Measurements from ENCODE around the gene SHROOM1.

Gene SHROOM1

DNA sequence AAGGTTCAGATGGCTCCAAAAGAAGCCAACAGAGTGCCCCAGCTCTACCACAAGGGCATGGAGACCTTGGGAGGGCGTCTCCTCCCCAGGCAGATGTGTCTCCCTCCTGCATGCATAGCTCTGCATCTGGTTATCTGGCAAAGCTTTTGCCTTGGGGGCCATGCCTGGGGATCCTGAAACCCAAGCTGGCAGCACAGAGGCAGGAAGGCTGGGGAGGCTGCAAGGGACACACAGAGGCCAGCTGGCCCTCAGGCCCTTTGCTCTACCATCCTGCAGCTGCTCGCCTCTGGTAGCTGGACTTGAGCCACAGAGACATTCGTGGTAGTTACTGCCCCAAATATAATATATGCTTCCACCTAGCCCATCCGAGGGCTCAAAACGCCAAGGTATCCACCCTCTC, 57.3 kb downstream of the SHROOM1 start:
- Histone ChIP-seq H3K9me3 (replicated peaks; ENCODE audit: insufficient read depth, low read length) (no peaks in the 10 kb centered on the region), H2AFZ (ENCODE audit: low read length) (no peak overlapping the region), H3K27me3 (replicated peaks; ENCODE audit: insufficient read depth, low read length) (peaks cover 7% of the 10 kb centered on the region), H3K4me3 (ENCODE audit: low read length) (no peak overlapping the region), H3K4me1 (ENCODE audit: low read length) (no peaks in the 10 kb centered on the region), H3K79me2 (ENCODE audit: low read length) (no peaks in the 10 kb centered on the region), H3K27ac (ENCODE audit: low read length) (no peak overlapping the region), H3F3A (ENCODE audit: insufficient read depth, low read length) (peaks cover 8% of the 10 kb centered on the region; the same call in 1 of the 2 replicates), H3K4me2 (ENCODE audit: low read depth, low read length) (no peak overlapping the region), H3K36me3 (replicated peaks; ENCODE audit: insufficient read depth, low read length) (no peaks in the 10 kb centered on the region), H3K9ac (ENCODE audit: low read length) (no peak overlapping the region), H3K9me2 (replicated peaks; ENCODE audit: insufficient read depth, low read length) (no peaks in the 10 kb centered on the region), H4K20me1 (ENCODE audit: insufficient read depth, low read length) (no peaks in the 10 kb centered on the region)
- TF ChIP-seq EZH2 (optimal IDR thresholded peaks at IDR 0.05; ENCODE audit: low read depth, low read length) (no peak), EZH2phosphoT487 (IDR thresholded peaks at IDR 0.05; ENCODE audit: low read length) (no peak)
- TF ChIP-seq, protein P1, sequence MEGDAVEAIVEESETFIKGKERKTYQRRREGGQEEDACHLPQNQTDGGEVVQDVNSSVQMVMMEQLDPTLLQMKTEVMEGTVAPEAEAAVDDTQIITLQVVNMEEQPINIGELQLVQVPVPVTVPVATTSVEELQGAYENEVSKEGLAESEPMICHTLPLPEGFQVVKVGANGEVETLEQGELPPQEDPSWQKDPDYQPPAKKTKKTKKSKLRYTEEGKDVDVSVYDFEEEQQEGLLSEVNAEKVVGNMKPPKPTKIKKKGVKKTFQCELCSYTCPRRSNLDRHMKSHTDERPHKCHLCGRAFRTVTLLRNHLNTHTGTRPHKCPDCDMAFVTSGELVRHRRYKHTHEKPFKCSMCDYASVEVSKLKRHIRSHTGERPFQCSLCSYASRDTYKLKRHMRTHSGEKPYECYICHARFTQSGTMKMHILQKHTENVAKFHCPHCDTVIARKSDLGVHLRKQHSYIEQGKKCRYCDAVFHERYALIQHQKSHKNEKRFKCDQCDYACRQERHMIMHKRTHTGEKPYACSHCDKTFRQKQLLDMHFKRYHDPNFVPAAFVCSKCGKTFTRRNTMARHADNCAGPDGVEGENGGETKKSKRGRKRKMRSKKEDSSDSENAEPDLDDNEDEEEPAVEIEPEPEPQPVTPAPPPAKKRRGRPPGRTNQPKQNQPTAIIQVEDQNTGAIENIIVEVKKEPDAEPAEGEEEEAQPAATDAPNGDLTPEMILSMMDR (IDR thresholded peaks at IDR 0.05; ENCODE audit: low read length): no peak
- DNase-seq: no peak

DNA sequence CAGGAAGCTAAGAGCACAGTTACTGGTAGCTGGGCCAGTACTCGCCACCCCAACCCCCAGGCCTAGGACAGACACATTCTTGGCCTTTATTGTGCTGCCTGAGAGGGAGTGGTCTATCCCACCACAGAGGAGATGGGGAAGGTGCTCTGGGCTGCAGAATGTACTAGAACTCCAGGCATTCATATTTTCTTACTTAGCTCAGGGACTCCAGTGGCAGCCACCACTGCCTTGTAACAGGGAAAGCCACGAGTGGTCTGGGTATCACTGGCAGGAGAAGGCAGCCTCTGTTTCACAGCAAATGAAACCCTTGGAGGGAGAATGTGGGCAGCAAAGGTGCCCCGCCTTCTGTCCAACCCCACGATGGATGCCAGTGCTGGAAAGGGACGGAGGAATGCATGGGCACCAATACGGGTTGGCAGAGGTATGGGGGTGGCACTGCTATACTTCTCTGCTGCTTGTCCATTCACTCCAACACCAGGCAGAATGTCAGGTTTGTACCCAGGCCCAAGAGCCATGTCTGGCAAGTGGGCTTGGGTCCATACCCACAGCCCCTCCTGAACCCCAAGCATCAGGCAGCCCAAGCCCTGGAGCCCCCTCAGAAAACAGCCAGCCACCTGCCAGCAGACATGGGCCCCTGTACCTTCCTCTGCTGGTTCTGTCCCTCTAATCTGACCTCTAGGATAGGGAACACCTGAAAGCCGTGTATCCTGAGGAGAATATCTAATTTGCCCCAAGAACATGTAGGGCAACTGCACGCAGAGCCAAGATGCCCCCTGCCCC, 58.0 kb downstream of the SHROOM1 start:
- H3K36me3 ChIP-seq (replicated peaks; ENCODE audit: insufficient read depth, low read length): no peaks in the 10 kb centered on the region
- H3K27me3 ChIP-seq (replicated peaks; ENCODE audit: insufficient read depth, low read length): peaks cover under 1% of the 10 kb centered on the region
- H3K4me1 ChIP-seq (ENCODE audit: low read length): no peaks in the 10 kb centered on the region
- no peak overlapping the region for H3K4me2 ChIP-seq (ENCODE audit: low read depth, low read length)
- H4K20me1 ChIP-seq (ENCODE audit: insufficient read depth, low read length): no peaks in the 10 kb centered on the region
- H3K4me3 ChIP-seq (ENCODE audit: low read length): no peak overlapping the region
- H3K9ac ChIP-seq (ENCODE audit: low read length): no peak overlapping the region
- no peak overlapping the region for H3K27ac ChIP-seq (ENCODE audit: low read length)
- no peak overlapping the region for H2AFZ ChIP-seq (ENCODE audit: low read length)
- H3F3A ChIP-seq (ENCODE audit: insufficient read depth, low read length): peaks cover 8% of the 10 kb centered on the region; the same call in 1 of the 2 replicates
- H3K9me3 ChIP-seq (replicated peaks; ENCODE audit: insufficient read depth, low read length): no peaks in the 10 kb centered on the region
- H3K79me2 ChIP-seq (ENCODE audit: low read length): no peaks in the 10 kb centered on the region
- no peak for DNase-seq
- TF ChIP-seq EZH2 (optimal IDR thresholded peaks at IDR 0.05; ENCODE audit: low read depth, low read length): no peak
- TF ChIP-seq EZH2phosphoT487 (IDR thresholded peaks at IDR 0.05; ENCODE audit: low read length): no peak
- TF ChIP-seq, protein P1 (IDR thresholded peaks at IDR 0.05; ENCODE audit: low read length): no peak
- no peaks in the 10 kb centered on the region for H3K9me2 ChIP-seq (replicated peaks; ENCODE audit: insufficient read depth, low read length)
